GM23248 (cell line): ENCODE results near the gene ANKRD42.

ENCODE experiments used
- EZH2 ChIP-seq: fragments of 200-600 bp; sonication (generic); IDR thresholded peaks from 2 replicates; pipeline ENCODE4 v1.6.1; 2018; ENCODE audit warnings: antibody characterized with exemption, mild to moderate bottlenecking; ENCODE audit not compliant: insufficient read depth, poor library complexity, severe bottlenecking
- EZH2phosphoT487 ChIP-seq: fragments of 200-600 bp; sonication (generic); IDR thresholded peaks from 2 replicates; pipeline ENCODE4 v1.6.1; 2018; ENCODE audit warnings: antibody characterized with exemption, moderate library complexity, mild to moderate bottlenecking, low read depth; ENCODE audit not compliant: insufficient read depth

GRCh38 chr11:83259559-83259958 lies 66.0 kb downstream of the ANKRD42 start:
- TF ChIP-seq EZH2 (no peak), EZH2phosphoT487 (no peak)
